ENCODE results near the gene GHR.

- TF ChIP-seq CTCF (conservative IDR thresholded peaks at IDR 0.05; ENCODE audit: low read length) (no peak), EZH2phosphoT487 (IDR thresholded peaks at IDR 0.05; ENCODE audit: borderline replicate concordance) (no peak)
Measured at GRCh38 chr5:42668254-42668653, 245.0 kb downstream of the GHR start.

Data from Loucy (cell line).